HG03432 (cell line): ENCODE data around the gene PLA2G2A.
"Not testable (repeated sequence)": the region's sequence is repeated elsewhere in the genome, so short reads cannot be mapped to it uniquely, and the experiment has no call there.

Source experiments
- ATAC-seq: cut with Tn5 transposase; IDR thresholded peaks from one replicate; pipeline ENCODE4 v1.9.1; 2021; ENCODE audit warnings: mild to moderate bottlenecking, moderate library complexity; ENCODE audit not compliant: unreplicated experiment

Gene PLA2G2A

DNA sequence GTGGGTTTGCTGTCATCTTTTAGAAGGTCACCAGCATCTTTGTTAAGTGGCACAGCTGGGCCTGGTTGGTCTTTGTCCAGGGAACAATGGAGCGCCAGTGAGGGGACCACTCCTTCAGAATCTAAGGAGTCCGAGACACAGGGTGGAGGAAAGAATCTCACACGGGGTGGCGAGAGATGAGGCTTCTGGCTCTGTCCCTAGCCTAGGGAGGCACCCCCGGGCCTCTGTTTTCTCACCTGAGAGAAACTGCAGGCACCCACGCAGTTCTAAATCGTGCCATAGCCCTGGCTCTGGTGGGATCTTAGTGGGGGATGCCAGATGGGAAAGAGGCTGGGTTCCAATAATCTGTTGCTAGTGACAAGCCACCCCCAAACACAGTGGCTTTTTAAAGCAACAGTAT, 45.1 kb downstream of the PLA2G2A start:
- no peak for ATAC-seq

DNA sequence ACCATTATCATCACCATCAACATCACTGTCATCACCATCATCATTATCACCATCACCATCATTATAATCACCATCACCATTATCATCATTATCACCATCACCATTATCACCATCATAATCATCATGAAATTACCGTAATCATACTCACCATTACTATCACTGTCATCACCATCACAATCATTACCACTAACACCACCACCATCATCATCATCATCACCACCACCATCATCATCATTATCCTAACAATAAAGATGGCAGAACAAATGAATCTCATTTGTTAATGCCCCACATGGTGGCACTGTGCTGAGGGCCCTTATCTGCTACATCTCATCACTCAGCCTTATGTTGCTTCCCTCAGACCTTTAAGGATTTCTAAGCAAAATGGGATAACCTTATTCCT, 46.6 kb downstream of the PLA2G2A start:
- ATAC-seq = no peak

DNA sequence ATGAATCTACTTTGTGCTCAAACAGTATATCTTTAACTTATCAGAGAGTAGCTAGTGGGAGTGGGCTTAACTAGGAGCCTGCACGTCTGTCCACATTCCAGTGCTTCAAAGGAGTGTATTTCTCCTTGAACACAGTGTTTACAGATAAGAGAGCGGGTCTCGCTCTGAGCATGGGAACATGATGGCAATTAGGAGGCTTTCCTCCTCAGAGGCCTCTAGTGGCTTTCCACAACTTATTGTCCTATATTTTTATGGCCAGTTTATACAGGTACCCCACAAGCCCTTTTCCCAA, 52.3 kb downstream of the PLA2G2A start:
- not testable (repeated sequence) for ATAC-seq

DNA sequence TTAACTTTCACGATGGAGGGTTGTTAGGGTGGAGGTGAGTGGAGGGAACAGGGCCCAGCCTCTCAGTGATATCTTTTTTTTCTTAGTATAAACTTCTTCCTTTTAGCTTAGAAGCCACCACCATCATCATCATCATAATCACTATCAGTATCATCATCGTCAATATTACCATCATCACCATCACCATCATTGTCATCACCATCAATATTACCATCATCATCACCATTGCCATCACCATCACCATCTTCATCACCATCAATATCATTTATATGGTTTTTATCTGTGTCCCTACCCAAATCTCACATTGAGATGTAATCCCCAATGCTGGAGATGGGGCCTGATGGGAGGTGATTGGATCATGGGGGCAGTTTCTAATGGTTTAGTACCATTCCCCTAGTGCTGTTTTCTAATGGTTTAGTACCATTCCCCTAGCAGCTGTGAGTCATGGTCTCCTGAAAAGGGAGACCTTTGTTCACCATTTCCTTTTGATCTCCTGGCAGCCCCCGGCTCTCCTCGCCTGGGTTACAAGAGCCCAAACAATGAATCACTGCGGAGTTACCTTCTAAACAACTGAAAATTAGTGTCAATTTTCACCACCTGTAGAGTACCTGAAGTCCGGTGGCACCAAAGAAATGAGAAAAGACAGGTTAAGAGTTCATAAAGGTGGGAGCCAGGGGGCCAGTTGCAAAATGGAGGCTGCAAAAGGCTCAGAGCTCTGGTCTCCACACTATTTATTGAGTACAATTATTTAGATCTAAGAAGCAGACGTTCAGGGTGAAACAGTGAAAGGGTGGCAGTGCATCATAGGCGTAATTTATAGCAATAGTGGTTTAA, 52.9 kb downstream of the PLA2G2A start:
- ATAC-seq = no peak
